HG03108 (cell line): ENCODE data around the gene ID4.

Source experiments
- ATAC-seq: cut with Tn5 transposase; IDR thresholded peaks from one replicate; pipeline ENCODE4 v1.9.1; 2021; ENCODE audit warnings: moderate library complexity; ENCODE audit not compliant: unreplicated experiment

ID4 gene

DNA sequence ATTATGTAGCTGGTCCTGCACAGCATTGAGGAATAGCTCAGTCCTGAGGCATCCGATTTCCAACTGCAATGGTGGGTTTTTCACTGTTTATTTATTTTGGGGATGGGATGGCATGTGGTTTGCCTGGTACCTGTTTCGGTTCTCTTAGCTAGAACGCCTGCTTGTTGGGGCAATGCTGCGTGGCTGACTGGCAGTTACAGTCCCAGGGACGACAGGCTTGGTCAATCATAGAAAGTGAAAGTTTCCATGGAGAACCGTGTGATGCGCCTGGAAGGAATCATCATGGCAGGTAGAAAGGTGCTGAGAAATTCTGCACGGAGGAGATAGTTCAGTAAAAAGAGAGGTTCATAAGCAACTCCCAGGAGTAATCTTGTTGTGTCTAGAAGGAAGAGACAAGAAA is 18.4 kb downstream of the ID4 start:
- no peak for ATAC-seq

- ATAC-seq: no peak
These were observed 20.0 kb downstream of the ID4 start for GRCh38 chr6:19857139-19857538.

GRCh38 chr6:19857703-19858102 is 20.5 kb downstream of the ID4 start:
- no peak for ATAC-seq

DNA sequence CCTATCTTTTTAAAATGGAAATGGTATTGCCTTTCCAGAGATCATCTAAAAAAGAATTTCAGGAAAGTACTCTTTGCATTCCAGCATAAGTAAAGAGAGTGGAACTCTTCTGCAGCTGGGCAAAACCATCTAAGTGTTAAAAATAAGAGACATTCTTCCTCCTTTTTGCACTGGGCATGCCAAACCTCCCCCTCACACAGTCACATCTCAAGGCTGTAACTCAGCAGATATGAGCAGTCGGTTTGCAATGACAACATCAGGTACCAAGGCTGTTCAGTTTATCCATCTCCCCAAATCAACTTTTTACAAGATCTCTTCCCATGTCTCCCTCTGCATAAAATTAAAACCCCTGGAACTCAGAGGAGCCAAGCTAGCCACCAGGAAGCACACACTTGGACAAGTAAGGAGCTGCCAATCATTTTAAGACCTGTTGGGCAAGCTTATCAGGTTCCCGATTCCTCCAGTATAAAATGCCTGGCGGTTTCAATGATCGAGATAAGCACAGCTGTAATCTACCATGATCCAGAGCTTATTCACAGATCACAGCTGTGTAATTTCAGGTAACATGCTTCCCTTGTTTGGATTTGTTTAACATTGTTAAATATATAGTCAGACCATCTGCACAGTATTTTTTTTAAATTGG is 23.2 kb downstream of the ID4 start:
- no peak for ATAC-seq

- no peak for ATAC-seq
These were observed 27.1 kb downstream of the ID4 start for GRCh38 chr6:19864285-19864684.

- no peak for ATAC-seq
These were observed 28.0 kb downstream of the ID4 start for GRCh38 chr6:19865178-19865577.

DNA sequence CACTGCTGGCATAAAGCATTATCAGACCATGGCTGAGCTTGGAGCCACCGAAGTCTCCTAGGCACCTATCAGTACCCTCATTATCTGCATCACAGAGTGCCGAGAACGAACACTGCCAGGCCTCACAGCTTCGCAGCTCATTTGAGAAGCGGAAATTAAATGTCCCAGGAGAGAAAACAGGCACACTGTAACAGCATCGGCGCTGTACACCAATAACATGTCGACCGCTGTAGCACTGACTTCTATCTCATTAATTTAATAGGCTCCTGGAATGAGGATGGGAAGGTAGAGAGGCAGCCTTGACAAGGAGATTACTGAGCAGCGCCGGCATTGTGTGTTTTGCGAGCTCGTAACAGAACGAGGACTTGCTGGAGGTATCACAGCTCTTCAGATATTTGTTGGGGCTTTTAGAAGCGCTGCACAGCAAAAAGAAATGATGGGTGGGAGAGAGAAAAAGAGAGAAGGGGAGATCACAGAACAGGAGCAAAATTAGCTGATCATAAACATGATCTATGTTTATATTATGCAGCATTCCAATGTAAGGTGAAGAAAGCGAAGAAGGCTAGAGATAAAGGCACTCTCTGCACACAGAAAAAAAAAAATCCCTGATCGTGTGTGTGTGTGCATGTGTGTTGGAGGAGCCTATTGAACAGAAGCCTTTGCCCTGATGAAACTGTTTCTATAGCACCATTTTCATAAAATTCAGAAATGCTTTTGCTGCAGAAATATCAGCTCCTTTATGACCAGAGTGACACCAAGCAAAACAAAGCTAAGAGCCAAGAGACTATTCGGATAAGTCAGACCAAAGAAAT is 29.2 kb downstream of the ID4 start:
- ATAC-seq: no peak

DNA sequence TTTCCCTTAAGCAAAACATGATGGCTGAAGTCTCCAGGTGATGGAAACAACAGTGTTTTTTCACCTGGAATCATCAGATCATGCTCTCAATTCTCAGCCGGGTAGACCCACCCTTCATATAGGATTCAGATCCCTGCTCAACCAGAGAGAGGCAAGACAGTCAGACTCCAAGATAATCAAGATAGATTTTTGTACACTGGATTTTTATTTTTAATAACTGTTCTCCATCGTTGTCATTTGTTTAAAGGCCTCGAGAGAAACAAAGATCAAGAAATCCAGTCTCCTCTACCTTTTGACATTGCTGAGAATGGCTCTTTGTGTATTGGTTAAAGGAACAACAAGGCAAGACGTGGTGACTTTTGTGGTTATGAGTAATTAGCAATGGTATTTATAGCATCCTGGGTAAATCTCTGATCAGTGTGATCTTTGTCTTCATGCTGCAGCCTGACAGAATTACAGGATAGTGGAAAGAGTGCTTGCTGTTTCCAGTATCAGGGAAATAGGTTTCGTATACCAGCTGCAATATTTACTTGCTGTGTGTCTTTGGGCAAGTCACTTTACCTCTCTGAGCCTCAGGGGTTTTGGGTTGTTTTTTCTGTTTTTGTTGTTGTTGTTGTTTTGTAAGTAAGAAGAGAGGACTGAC is 29.9 kb downstream of the ID4 start:
- ATAC-seq: no peak

- ATAC-seq: no peak
These were observed 32.3 kb downstream of the ID4 start for GRCh38 chr6:19869464-19869863.

DNA sequence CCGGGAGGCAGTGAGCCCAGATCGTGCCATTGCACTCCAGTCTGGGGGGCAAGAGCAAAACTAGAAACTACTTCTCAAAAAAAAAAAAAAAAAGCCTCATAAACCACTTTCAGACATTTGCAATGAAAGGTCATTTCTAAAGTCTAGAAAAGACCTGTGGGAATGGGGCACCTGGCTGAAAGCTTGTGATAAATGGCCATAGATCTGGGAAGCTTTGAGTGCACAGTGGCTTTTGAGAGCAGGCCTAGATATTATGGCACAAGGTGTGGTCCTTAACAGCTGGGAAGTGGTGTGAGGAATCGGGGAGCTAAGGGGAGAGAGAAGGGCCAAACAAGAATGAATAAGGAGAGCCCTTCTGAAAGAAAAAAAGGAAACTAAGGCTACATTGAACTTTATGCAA is 33.2 kb downstream of the ID4 start:
- no peak for ATAC-seq

DNA sequence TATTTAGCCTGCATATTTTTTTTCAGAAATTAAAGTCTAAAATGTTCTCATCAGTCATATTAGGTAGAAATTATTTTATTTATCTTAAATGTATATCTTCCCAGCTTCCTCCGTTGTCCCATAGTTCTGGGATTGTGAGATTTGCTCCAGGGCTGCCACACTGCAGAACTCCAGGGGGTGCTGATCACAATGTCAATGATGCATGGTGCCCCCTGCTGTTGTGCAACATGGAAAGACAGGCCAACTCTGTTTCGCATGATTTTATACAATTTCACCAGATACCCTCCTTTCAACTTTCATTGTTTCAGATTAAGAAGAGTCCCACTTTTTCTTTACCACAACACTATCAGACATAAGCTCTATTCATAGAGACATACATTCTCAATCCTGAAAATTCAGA is 35.9 kb downstream of the ID4 start:
- no peak for ATAC-seq

DNA sequence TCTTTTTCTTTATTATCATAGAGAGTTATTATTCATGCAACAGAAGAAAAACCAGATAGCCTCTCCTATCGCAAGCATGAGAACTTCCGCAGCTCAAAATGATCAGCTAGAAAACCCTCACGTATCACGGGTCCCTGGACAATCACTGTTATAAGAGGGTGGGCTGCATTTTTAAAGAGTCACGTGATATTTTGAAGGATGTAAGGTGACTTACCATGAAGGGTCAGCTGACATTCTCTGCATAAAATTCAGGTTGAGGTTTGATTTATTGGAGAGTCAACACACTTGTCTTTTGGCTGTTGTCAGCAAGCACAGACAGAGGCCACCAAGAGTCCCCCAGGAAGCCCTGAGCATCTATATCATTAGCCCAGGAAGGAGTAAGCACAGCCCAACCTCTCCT is 39.5 kb downstream of the ID4 start:
- no peak for ATAC-seq

- no peak for ATAC-seq
These were observed 42.5 kb downstream of the ID4 start for GRCh38 chr6:19879663-19880062.

- ATAC-seq: no peak
These were observed 42.9 kb downstream of the ID4 start for GRCh38 chr6:19880066-19880465.

GRCh38 chr6:19891451-19891850 is 54.3 kb downstream of the ID4 start:
- ATAC-seq: no peak
